Myocyte (in vitro differentiated cells): ENCODE results near the gene CFAP210. TPM values are rescaled to one million over a fixed set of nuclear protein-coding genes. Genes with fewer than 3 reads are reported as not detected.

Source experiments
- DNase-seq: peaks from one replicate; pipeline ENCODE4 v3.0.0-alpha.2; 2012; ENCODE audit warnings: low read depth
- polyA plus RNA-seq: library from polyadenylated mRNA; unstranded; fragments of >200 nt; gene quantifications from one replicate; pipeline ENCODE4 v1.2.1, GENCODE V29; 2012; ENCODE audit warnings: missing spikeins
- total RNA-seq: library from RNA; depleted of rRNA; stranded (reverse); fragments of >200 nt; gene quantifications from 2 replicates; pipeline ENCODE4 v1.2.3, GENCODE V29; 2014

Gene CFAP210
- total RNA-seq, result not detected in 2 replicates
- 0.06 TPM for polyA plus RNA-seq

- DNase-seq, result peak; percentile 98
Observed at GRCh38 chr2:169694113-169694893, at the start of gene CFAP210, which contains the start of gene PHOSPHO2. CFAP210 (minus strand) TSS chr2:169694405; CDS start chr2:169694327, 78 bp downstream. PHOSPHO2 (plus strand) TSS chr2:169694469; CDS start chr2:169700972, 6,503 bp downstream.

GRCh38 chr2:169743549-169743948 is 49.3 kb upstream of the CFAP210 start:
- no peak for DNase-seq

GRCh38 chr2:169739351-169739750 is 45.1 kb upstream of the CFAP210 start:
- no peak for DNase-seq

- no peak for DNase-seq
Observed at GRCh38 chr2:169738566-169739229, 44.5 kb upstream of the CFAP210 start.

GRCh38 chr2:169736902-169737301 is 42.7 kb upstream of the CFAP210 start:
- DNase-seq, result no peak

GRCh38 chr2:169735623-169736022 is 41.4 kb upstream of the CFAP210 start:
- DNase-seq, result no peak

GRCh38 chr2:169734169-169734847 is 40.1 kb upstream of the CFAP210 start:
- DNase-seq, result no peak

- no peak for DNase-seq
Observed at GRCh38 chr2:169732583-169733358, 38.6 kb upstream of the CFAP210 start.

GRCh38 chr2:169732075-169732474 is 37.9 kb upstream of the CFAP210 start:
- DNase-seq, result no peak

- DNase-seq, result no peak
Observed at GRCh38 chr2:169729274-169729605, 35.0 kb upstream of the CFAP210 start.

GRCh38 chr2:169727065-169727464 is 32.9 kb upstream of the CFAP210 start:
- no peak for DNase-seq

- no peak for DNase-seq
Observed at GRCh38 chr2:169721016-169721415, 26.8 kb upstream of the CFAP210 start.

- no peak for DNase-seq
Observed at GRCh38 chr2:169718930-169719504, 24.8 kb upstream of the CFAP210 start.

GRCh38 chr2:169717691-169718063 is 23.5 kb upstream of the CFAP210 start:
- no peak for DNase-seq

- DNase-seq, result no peak
Observed at GRCh38 chr2:169716938-169717690, 22.9 kb upstream of the CFAP210 start.

- DNase-seq, result peak; percentile 52
Observed at GRCh38 chr2:169716238-169716886, 22.2 kb upstream of the CFAP210 start.

GRCh38 chr2:169715379-169716237 is 21.4 kb upstream of the CFAP210 start:
- DNase-seq, result no peak

GRCh38 chr2:169714699-169715098 is 20.5 kb upstream of the CFAP210 start:
- no peak for DNase-seq

GRCh38 chr2:169713331-169713730 is 19.1 kb upstream of the CFAP210 start:
- DNase-seq, result no peak
